ENCODE measurements around the gene TMEM200A.
A peak's percentile ranks its signal among the peaks of the same experiment; 100 is the strongest.

Gene TMEM200A

DNA sequence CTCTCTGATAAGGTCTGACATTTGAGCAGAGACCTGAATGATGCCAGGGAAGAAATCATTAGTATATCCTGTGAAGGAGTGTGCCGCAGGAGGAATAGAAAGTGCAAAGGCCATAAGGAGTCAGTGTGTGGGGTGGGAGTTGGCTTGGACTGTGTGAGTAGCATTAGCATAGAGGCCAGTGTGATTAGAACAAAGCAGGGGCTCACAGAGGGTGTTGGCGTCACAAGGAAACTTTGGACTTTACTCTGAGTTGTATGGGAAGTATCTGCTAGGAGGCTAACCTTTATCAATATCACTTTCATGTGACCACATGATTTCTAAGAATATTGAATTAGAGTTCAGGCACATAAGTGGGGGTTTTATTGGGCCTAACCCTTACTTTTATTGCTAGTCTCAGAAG, 12.1 kb downstream of the TMEM200A start:
- DNase-seq (ENCODE audit: low read depth, low spot score) = no peak

DNA sequence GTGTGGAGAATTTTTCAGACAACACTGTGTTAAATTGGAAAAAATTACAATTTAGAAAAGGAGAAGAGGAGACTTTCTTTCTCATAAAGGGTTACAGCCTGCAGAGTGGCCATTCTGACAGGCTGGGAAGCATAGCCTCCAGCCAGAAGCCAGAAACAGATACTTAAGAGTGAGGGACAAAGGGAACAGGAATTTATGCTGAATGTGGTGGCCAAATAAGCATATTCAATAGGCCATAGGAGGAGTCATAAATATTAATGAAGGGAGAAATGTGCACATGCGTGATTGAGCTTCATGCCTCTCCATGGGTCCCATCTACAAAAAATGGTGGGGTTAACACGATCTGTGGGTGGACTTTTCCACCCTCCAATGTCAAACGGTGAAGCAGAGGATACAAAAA, 13.4 kb downstream of the TMEM200A start:
- DNase-seq (ENCODE audit: low read depth, low spot score) = no peak

DNA sequence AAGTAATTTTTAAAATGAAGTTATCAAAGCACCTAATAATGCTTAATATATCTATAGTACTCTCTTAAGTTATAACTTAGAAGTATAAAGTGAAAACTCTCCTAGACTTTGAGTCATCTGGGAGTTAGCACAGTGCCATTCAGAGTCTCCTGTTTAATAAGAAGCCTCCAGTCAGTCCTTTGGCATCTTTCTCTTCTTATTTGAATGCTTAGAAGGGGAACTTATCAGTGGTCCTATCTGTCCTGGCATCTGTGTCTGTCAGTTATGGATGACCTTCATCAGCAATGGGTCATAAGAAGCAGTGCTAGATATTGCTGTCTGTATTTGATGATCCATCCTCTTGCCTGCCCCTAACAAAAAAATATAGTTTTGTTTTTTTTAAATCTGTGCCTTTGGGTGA, 15.2 kb downstream of the TMEM200A start:
- DNase-seq (ENCODE audit: low read depth, low spot score) = no peak

DNA sequence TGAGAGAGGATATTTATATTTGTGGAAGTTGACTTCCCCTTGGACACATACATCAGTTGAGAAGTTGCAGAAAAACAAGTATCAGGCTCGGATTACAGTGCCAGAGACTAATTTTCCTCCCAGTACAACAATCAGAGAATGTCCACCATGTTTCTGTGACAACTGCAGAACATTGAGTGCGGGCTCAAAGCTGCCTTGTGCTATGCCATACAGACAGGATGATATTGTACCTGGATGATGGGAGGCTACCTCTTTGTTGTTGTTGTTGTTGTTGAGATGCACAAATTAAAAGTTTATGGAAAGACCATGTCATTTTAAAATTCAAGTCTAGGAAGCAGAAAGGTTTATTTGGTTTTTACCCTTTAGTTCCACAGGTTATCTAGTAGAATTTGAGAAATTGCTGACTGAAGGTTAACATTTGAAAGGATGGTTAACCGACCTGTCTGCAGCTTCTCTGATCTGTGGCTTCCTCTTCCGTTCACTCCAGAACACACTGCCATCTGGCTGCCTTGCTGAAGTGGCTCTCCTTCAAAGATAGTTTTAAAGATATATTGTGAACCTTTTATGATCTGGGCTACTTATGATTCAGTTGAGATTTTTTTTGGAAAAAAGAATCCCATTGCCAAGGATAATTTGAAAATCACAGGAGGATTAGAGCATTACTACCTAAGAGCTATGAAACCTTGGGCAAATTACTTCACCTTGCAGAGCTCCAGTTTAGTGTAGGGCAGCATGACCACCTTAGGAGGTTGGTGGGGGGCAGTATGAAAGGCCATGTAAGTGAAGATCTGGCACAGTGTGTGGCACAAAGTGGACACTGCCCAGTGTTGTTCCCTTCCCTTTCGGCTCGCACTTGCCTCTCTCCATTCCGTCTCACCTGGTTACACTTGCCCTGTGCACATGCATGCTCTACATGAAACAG, 15.9 kb downstream of the TMEM200A start:
- no peak for DNase-seq (ENCODE audit: low read depth, low spot score)

DNA sequence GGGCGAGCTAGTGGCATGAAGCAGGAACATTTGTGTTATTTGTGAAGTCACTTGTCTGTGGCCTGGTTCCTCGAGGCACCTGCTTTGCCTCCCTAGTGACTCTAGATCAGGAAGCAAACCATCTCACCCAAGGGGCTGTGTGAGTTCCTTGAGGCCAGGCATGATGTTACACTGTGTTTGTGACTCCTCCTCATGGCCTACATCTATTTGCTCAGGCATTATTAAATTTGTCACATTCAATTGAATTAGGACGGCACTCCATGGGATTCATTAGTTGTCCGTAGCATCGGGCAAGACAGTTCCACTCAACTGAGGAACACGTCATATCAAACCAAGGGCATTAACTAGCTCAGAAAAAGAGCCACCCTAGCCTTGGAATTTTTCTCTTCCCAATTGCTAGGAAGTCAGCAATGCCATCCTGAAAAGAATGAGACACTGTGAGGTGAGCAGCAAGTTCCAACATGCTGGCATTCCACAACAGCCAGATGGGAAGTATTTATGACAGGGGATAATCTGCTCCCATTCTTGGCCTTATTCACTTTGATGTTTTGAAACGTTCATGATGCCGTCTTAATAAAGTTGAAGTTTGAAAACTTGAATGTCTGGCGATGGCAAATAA, 17.2 kb downstream of the TMEM200A start:
- DNase-seq (ENCODE audit: low read depth, low spot score) = no peak

DNA sequence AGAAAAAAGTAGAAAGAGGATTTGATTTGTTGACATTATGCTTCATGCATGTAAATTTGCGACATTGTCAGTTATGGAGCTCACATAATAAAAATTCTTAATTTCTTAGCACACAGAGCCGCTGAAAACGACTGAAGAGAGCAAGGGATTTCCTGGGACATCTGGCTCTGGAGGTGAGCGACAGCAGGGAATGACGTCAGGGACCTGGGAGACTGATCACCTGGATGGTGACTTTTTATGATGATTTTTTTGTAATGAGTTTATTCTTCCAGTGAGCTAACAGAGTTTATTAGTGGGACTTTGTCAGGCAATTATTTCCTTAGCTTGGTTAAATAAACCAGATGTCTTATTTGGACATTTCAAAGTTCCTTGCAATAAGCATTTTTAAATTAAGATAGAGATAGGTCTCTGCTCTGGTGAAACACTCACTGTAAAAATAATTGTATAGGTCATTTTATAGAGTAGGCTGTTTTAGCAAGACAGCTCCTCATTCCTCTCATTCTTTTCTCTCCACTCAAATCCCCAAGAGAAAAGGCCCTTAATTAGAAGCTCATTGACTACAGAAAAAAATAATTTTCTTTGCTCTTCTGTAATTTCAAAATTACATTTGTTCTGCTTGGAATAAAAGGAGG, 19.4 kb downstream of the TMEM200A start:
- no peak for DNase-seq (ENCODE audit: low read depth, low spot score)

DNA sequence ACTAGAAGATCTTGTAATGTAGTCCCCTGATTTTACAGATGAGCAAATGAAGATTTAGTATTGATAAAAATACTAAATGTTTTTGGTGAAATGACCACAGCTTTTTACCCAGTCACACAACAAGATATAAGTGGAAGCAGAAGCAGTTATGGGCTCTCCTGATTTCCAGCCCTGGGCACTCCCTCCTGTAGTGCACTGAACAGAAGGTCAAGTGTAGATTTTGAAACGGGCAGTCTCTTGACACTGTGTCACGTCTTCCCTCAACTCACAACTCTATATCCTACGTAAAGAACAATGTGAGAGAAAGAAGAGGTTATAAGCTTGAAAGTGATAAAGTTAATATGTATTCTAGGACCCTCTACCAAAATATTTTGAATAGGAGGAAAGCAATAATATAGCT, 23.3 kb downstream of the TMEM200A start:
- no peak for DNase-seq (ENCODE audit: low read depth, low spot score)

DNA sequence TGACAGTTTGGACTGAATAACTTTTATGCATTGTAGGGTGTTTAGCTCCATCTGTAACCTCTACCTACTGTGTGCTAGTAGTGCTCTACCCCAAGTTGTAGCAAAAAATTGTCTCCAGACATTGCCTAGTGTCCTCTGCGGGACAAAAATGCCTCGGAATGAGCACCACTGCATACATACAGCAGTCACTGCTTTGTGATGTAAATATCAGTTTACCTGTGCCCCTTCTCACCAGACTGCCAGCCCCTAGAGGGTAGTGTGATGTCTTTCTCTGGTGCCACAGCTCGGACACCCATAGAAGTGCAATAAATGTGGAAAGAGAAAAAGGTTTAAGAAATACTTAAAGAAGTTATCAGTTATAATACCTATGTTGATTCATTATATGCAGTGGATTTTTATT, 25.1 kb downstream of the TMEM200A start:
- DNase-seq (ENCODE audit: low read depth, low spot score) = no peak

DNA sequence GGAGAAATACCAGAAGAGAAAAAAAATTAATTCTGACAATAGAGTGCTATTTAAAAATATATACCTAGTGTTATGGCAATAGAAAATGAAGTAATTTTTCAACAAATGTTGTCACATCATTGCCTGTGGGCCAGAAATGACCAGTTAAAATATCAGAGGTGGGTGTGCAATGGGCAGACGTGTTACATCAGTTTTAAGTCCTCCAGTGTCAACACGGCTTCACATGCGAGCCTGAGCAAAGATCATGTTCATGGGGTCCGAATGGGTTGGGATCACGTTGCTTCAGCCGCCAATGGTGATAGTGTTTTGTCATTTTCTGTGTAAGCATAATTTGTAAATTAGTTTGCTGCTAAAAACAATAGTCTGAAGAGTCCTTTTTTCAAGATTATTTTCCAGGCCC, 27.5 kb downstream of the TMEM200A start:
- no peak for DNase-seq (ENCODE audit: low read depth, low spot score)

DNA sequence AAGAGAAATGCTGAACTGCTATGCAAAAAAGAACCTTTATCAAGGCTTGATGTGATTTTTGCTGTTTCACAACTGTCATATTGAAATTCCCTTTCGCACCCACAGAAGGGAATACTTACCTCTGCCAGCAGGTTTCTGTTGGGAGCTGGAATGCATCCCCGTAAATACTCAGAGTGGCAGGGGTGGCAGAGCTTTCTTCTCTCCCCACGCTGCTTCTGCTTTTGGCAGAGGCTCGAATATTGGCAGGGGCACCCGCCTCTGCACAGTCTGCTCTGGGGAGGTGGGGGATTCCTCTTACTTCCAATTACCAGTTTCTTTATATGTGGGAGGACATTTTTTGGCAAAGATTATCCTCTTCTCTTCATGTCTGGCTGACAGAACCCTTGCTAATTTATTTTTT, 28.4 kb downstream of the TMEM200A start:
- DNase-seq (ENCODE audit: low read depth, low spot score) = no peak

DNA sequence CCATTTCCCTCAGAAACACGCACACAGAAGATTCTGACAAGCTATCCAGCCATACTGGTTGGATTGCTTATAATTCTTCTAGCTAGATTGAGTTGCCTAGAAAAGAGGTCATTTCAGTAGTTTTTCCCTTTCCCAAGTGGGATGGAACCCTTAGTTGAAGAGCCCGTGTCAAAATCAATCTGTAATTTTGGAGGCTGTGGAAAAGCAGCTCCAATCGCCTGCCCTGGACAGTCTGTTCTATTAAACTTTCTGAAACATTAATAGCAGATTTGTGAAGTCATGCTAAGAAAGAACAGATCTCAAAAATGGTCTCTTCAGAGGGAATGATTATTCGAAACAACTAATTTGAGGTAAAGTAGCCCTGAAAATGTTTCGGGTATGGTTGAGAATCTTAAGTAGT, 29.3 kb downstream of the TMEM200A start:
- DNase-seq (ENCODE audit: low read depth, low spot score) = no peak

DNA sequence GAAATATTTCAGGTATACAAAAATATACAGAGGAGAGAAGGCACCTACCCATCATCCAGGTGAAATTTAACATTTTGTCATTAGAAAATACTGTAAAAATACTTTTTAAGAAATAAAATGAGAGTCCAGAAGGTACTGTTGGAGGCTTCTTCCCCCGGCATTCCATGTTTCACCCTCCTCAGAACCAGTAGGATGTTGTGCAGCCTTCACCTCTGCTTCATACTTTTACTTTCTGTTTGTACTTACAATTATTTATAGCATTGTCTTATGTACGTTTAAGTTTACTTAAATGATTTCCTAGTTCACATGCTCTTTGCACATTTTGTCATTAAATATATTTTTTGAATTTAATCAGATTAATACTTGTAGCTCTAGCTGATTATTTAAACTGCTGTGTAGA, 30.9 kb downstream of the TMEM200A start:
- no peak for DNase-seq (ENCODE audit: low read depth, low spot score)

DNA sequence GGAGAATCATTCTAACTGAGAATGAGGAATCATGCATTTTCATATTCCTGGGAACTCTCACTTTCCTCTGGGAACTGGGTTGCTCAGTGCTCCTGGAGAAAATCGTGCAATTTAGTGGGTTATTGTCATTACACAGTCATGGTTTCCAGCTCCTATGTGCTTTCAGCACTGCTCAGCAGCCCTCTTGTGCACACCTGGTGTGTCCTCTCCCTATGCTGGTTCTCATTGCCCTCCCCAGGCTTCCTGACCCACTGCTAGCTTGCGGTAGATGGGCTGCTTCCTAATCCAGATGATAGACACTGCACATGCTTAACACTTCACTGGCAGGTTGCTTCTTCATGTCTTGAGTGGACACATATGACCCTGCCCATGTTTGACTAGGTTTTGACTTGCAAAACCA, 39.7 kb downstream of the TMEM200A start:
- DNase-seq (ENCODE audit: low read depth, low spot score) = no peak

DNA sequence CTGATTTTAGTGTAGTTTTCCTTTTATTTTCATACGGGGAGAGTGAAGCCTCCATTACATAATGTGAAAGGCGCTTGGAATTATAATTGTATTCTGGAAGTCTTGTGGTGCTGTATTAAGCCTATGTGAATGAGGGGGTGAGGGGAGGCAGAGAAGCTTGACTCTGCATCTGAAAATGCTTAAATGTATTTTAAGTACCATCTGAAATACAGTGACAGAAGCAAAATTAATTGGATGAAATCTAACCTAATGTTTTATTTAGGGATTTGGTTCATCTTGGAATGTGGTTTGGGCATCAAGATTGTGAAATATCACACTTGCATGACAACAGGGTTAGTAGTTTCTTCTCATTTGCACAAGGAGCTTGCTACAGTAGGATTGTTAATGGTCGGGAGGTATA, 41.2 kb downstream of the TMEM200A start:
- no peak for DNase-seq (ENCODE audit: low read depth, low spot score)

DNA sequence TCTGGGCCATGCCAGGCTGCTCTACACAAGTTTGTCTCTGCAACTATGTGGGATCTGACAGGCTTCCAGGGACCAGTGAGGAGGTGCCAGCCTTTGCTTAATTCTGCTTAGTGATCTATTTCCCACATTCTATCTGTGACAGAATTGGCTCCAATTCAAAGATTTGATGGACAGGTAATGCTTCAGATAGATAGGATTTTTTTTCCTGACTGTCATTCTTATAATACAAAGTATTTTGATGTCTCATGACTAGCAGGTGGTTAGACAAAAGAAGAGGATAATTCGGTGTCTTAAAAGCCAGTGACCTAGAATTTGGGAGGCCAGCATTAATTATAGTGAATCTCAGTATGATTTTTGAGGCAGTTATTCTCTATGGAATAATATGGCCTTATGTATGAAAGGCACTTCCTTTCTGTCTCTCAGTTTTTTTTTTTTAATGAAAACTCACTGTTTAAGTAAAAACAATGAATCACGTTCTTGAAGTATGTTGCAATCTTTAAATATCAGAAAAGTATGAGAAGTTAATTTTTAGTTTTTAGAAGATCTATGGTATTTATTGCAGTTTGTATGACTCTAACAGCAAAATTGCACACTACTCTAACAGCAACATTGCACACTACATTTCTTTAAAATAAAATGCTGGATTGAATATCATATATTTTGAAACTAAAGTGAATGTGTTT, 43.7 kb downstream of the TMEM200A start:
- no peak for DNase-seq (ENCODE audit: low read depth, low spot score)

DNA sequence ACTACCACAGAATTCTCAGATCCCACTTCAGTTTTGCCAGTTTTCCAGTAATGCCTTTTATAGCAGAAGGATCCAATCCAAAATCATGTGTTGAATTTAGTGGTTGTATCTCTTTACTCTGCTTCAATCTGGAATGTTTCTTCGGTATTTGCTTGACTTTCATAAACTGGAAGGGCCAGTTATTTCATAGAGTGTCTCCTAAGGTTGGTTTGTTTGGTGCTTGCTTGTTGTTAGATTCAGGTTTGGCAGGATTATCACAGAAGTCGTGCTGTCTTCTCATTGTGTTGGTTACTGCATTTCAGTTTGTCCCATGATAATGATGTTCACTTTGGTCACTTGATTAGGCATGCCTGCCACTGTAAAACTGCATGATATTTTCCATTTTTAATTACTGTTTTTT, 45.7 kb downstream of the TMEM200A start:
- DNase-seq (ENCODE audit: low read depth, low spot score) = no peak

DNA sequence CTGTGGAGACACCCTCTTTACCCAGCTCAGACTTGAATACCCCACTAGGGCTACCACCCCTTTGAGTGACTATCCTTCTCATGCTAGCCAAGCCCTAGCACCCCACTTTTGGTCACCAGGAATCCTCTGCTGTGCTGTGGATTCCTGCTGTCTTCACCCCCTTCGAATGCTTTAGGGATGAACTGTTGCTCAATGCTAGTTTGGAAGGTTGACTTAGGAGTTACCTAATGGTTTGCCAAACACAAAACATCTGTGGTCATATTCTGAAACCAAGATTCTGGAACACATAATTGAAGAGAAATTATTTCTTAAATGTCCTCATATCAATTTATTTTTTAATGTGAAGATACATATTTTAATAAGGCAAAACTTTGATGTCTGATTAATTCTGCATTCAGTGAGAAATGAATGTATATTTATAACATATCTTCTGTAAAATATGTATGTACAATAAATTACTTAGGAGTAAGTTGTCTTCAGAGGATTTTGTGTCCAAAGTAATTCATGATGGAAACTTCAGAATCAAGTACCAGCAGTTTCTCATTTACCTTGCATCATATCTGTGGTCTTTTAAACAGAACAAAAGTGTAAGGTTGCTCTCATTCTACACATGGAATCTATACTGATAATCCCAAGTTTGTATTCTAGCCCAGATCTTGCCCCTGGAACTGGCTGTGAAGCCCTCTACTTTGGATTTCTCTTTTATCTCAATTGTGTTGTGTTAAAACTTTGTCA, 46.9 kb downstream of the TMEM200A start:
- no peak for DNase-seq (ENCODE audit: low read depth, low spot score)

DNA sequence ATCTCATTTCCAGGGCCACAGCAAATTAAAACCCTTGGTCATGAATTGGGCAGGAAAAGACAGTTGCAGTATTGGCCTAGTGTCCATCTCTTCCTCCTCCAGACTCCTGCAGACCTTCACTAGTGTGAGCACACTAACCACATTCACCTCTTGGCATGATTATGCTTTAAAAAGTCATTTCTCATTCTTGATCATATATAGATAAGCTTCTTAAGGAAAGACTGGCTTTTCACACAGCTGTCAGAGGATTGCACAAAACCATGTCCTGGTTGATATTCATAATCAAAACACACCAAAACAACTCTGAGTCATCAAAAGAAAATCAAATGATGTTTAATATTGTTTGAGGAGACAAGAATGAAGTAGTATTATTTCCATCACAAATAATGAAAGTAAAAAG, 52.1 kb downstream of the TMEM200A start:
- DNase-seq (ENCODE audit: low read depth, low spot score) = no peak

DNA sequence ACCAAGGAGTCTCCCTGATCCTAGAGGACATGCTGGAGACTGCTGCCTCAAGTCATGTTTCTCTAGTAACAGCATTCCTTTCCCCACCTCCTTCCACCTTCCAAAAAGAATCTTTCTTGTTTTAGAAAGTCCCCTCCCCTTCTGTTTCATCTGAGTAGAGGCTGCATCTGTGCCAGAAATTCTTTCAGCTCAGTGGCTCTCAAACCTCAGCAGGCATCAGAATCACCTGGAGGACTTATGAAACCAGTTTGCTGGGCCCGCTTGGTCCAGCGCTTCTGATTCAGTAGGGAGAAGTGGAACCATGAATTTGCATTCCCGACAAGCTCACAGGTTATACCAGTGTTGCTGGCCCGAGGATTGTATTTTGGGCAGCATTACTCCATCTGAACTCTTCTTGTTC, 55.1 kb downstream of the TMEM200A start:
- no peak for DNase-seq (ENCODE audit: low read depth, low spot score)

DNA sequence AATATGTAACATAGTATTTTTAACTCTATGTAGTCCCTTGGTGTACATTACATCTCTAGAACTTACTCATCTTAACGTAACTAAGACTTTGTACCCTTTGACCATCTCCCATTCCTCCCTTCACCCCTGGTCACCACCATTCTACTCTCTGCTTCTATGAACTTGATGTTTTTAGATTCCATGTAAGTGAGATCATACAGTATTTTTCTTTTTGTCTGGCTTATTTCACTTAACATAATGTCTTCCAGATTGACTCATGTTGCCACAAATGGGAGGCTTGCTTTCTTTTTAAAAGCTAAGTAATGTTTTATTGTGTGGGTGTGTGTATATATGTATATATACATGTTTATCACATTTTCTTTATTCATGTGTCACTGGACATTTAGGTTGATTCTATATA, 55.8 kb downstream of the TMEM200A start:
- DNase-seq (ENCODE audit: low read depth, low spot score) = peak; percentile 35

DNA sequence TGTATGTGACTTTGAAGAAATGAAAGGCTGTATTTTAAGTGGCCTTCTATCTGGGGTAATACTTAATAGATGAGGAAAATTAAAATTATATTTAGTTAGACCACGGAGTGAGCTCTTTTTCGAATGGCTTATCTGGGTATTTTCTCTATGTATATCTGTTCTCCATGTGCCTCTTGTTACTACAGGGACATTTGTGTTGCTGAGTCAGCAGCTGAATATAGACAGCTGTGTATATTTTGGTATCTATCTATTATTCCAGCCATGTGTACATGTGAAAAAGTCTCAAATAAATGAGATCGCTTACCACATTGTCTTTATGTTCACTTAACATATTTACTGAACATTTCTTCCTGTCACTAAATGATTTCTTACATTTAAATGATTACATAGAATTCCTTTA, 57.2 kb downstream of the TMEM200A start:
- DNase-seq (ENCODE audit: low read depth, low spot score) = no peak

DNA sequence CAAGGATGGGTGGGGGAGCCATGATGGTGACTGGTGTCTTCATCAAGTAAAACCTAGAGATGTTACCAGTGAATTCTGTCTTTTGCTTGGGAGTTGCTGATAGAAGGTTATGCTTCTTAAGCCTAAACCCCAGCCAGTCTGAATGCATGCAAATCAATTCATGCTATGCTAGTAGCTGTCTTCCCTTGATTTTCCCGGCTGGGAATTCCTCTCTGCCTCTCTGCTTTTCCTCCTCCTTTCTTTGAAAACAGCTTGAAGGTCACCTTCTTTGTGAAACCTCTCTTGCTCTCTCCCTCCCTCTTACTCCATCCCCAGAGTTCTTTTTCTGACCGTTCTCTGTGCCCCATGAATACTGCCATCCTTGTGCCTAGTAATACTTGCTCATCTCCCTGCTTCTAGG, 58.9 kb downstream of the TMEM200A start:
- DNase-seq (ENCODE audit: low read depth, low spot score) = no peak

All from smooth muscle cell of the brain vasculature (primary cell).